CD14-positive monocyte (primary cell): Measurements from ENCODE around the gene CAST. TPM values are rescaled to one million over a fixed set of nuclear protein-coding genes. Genes with fewer than 3 reads are reported as not detected.
A peak's percentile ranks its signal among the peaks of the same experiment; 100 is the strongest.

Experiments used
- DNase-seq, 3 donors: peaks; one replicate each; pipeline ENCODE4 v3.0.0-alpha.2; 2011 to 2022
- H2AFZ ChIP-seq: 2 replicates; pipeline ENCODE4 v1.6.0; 2012; ENCODE audit warnings: mild to moderate bottlenecking, low read depth, low read length, inconsistent platforms; ENCODE audit not compliant: insufficient read depth, poor library complexity, severe bottlenecking
- H3K27ac ChIP-seq, 2 donors: 1 replicate in 1 of 2; 2 replicates in 1 of 2; pipeline ENCODE4 v1.5.1; 2012 to 2013; ENCODE audit warnings: low read length in 2 of 2, control low read depth in 1 of 2, inconsistent platforms in 1 of 2, low read depth in 1 of 2, mild to moderate bottlenecking in 1 of 2
- H3K27me3 ChIP-seq, 2 donors: one replicate each; pipeline versions ENCODE4 v1.6.0 to v1.6.1; 2011 to 2013; ENCODE audit warnings: low read length in 2 of 2; ENCODE audit not compliant: control insufficient read depth in 2 of 2, insufficient read depth in 2 of 2
- H3K36me3 ChIP-seq, 2 donors: replicated peaks in 1 of 2; 1 replicate in 1 of 2; 2 replicates in 1 of 2; pipeline versions ENCODE4 v1.5.1 to v1.6.1; 2012 to 2013; ENCODE audit warnings: low read length in 2 of 2, control low read depth in 1 of 2, inconsistent platforms in 1 of 2, mild to moderate bottlenecking in 1 of 2; ENCODE audit not compliant: insufficient read depth in 2 of 2, control insufficient read depth in 1 of 2
- H3K4me1 ChIP-seq, 2 donors: 1 replicate in 1 of 2; 2 replicates in 1 of 2; pipeline versions ENCODE4 v1.5.1 to v1.6.1; 2012 to 2013; ENCODE audit warnings: low read length in 2 of 2, control low read depth in 1 of 2, inconsistent platforms in 1 of 2, mild to moderate bottlenecking in 1 of 2, moderate library complexity in 1 of 2; ENCODE audit not compliant: insufficient read depth in 2 of 2, control insufficient read depth in 1 of 2
- H3K4me2 ChIP-seq: replicated peaks from 2 replicates; pipeline ENCODE3; 2012; ENCODE audit warnings: low read length, moderate library complexity, mild to moderate bottlenecking; ENCODE audit not compliant: poor library complexity, severe bottlenecking; ENCODE audit errors: extremely low read depth
- H3K4me3 ChIP-seq, 3 experiments: fragments of 200-600 bp in 1 of 3; sonication (generic) in 1 of 3; replicated peaks in 1 of 3; 1 replicate in 2 of 3; 2 replicates in 1 of 3; pipeline ENCODE4 v1.5.1; 2011 to 2013; ENCODE audit warnings: low read length in 3 of 3, mild to moderate bottlenecking in 3 of 3, control low read depth in 2 of 3, low read depth in 2 of 3, inconsistent platforms in 1 of 3, moderate library complexity in 1 of 3
- H3K79me2 ChIP-seq: 2 replicates; pipeline ENCODE4 v1.6.0; 2012; ENCODE audit warnings: mild to moderate bottlenecking, control low read depth, inconsistent platforms, low read length, moderate library complexity; ENCODE audit not compliant: insufficient read depth
- H3K9ac ChIP-seq: 2 replicates; pipeline ENCODE4 v1.6.0; 2017; ENCODE audit warnings: low read length, mild to moderate bottlenecking; ENCODE audit not compliant: insufficient read depth, poor library complexity, severe bottlenecking
- H3K9me3 ChIP-seq, 2 donors: replicated peaks in 1 of 2; 1 replicate in 1 of 2; 2 replicates in 1 of 2; pipeline versions ENCODE4 v1.5.1 to v1.6.1; 2012 to 2013; ENCODE audit warnings: low read length in 2 of 2, control low read depth in 1 of 2; ENCODE audit not compliant: control insufficient read depth in 1 of 2, insufficient read depth in 1 of 2
- H4K20me1 ChIP-seq: 2 replicates; pipeline ENCODE4 v1.6.0; 2012; ENCODE audit warnings: mild to moderate bottlenecking, low read length, control low read depth, moderate library complexity; ENCODE audit not compliant: insufficient read depth
- H3K27ac Mint-ChIP-seq, 7 donors: one replicate each; pipeline ENCODE4 v1.8.0; 2020; ENCODE audit warnings: mild to moderate bottlenecking in 7 of 7, mixed read lengths in 7 of 7, moderate library complexity in 6 of 7, inconsistent platforms in 2 of 7
- H3K27me3 Mint-ChIP-seq, 3 donors: one replicate each; pipeline ENCODE4 v1.8.0; 2021 to 2022; ENCODE audit warnings: low read depth in 3 of 3, mild to moderate bottlenecking in 3 of 3, mixed read lengths in 3 of 3, moderate library complexity in 3 of 3, inconsistent platforms in 1 of 3
- H3K36me3 Mint-ChIP-seq, 2 donors: one replicate each; pipeline ENCODE4 v1.8.0; 2020; ENCODE audit warnings: mixed read lengths in 2 of 2, inconsistent platforms in 1 of 2, mild to moderate bottlenecking in 1 of 2
- H3K4me1 Mint-ChIP-seq: one replicate; pipeline ENCODE4 v1.8.0; 2020; ENCODE audit warnings: mild to moderate bottlenecking, mixed read lengths
- H3K4me3 Mint-ChIP-seq, 2 donors: one replicate each; pipeline ENCODE4 v1.8.0; 2020; ENCODE audit warnings: mild to moderate bottlenecking in 2 of 2, mixed read lengths in 2 of 2, moderate library complexity in 1 of 2
- H3K9me3 Mint-ChIP-seq, 7 donors: one replicate each; pipeline ENCODE4 v1.8.0; 2020 to 2022; ENCODE audit warnings: mixed read lengths in 7 of 7, mild to moderate bottlenecking in 6 of 7, moderate library complexity in 6 of 7, inconsistent platforms in 2 of 7
- CTCF ChIP-seq: fragments of 200-600 bp; IDR thresholded peaks from one replicate; pipeline ENCODE4 v1.8.0; 2022; ENCODE audit warnings: antibody characterized with exemption, mild to moderate bottlenecking
- WGBS: methylation state at CpG from one replicate; pipeline ENCODE4 v1.1.5; 2013; ENCODE audit warnings: missing lambda C conversion rate; ENCODE audit not compliant: insufficient coverage; 5-methylcytosine and 5-hydroxymethylcytosine counted together
- intact Hi-C, 2 donors: fragments of 100-400 bp; cut with micrococcal nuclease; formaldehyde crosslinking; loops; one replicate each; pipeline versions ENCODE4 v1.15.0 to v1.15.1; 2023
- polyA plus RNA-seq, 3 donors: library from polyadenylated mRNA; depleted of rRNA in 1 of 3; unstranded in 2 of 3; stranded (reverse) in 1 of 3; fragments of 300-500 nt in 2 of 3; fragments of >200 nt in 1 of 3; fragmentation: Illumina TruSeq in 2 of 3; gene quantifications; 1 replicate in 2 of 3; 2 replicates in 1 of 3; pipeline ENCODE4 v1.2.3, GENCODE V29; 2012 to 2021

CAST gene
- polyA plus RNA-seq, 3 donors, result 49.6 to 125 (median 76.8) TPM

GRCh38 chr5:96641368-96642280 is 20.6 kb upstream of the CAST start:
- no peaks in the 10 kb centered on the region for H3K36me3 Mint-ChIP-seq
- Histone ChIP-seq H3K9me3 (no peaks in the 10 kb centered on the region), H3K4me2 (no peak overlapping the region), H3K79me2 (no peaks in the 10 kb centered on the region), H4K20me1 (no peaks in the 10 kb centered on the region), H3K27ac (no peak overlapping the region), H3K4me3 (no peak overlapping the region), H3K4me1 (no peaks in the 10 kb centered on the region), H3K9ac (no peak overlapping the region), H2AFZ (peak overlapping the region; percentile 1), H3K36me3 (no peaks in the 10 kb centered on the region), H3K27me3 (no peaks in the 10 kb centered on the region)
- TF ChIP-seq CTCF, result no peak
- no peak for DNase-seq
- peaks cover 0 to 2% (median 2%) of the 10 kb centered on the region in 3 donors for H3K27me3 Mint-ChIP-seq
- WGBS, result 52% methylated on average over 4 of the region's 5 CpGs
- no peaks in the 10 kb centered on the region for H3K9me3 Mint-ChIP-seq
- H3K27ac Mint-ChIP-seq, result peak overlapping the region in 1 of 7 donors; percentile 8
- no peak overlapping the region for H3K4me3 Mint-ChIP-seq
- intact Hi-C loops, result no loop called here
- peaks cover 12% of the 10 kb centered on the region for H3K4me1 Mint-ChIP-seq

- H3K36me3 ChIP-seq, result no peaks in the 10 kb centered on the region
- no peak overlapping the region for H3K27ac ChIP-seq
- no peaks in the 10 kb centered on the region for H3K79me2 ChIP-seq
- DNase-seq, result no peak
- H3K4me3 ChIP-seq, result no peak overlapping the region
- no peak for TF ChIP-seq CTCF
- H3K36me3 Mint-ChIP-seq, result no peaks in the 10 kb centered on the region
- no peak overlapping the region for H3K4me2 ChIP-seq
- H2AFZ ChIP-seq, result no peak overlapping the region
- H3K9me3 Mint-ChIP-seq, result no peaks in the 10 kb centered on the region
- H3K27me3 ChIP-seq, result no peaks in the 10 kb centered on the region
- peaks cover 0 to 2% (median 2%) of the 10 kb centered on the region in 3 donors for H3K27me3 Mint-ChIP-seq
- H3K4me1 Mint-ChIP-seq, result peaks cover 14% of the 10 kb centered on the region
- intact Hi-C loops, result no loop called here
- no peaks in the 10 kb centered on the region for H3K9me3 ChIP-seq
- no peak overlapping the region for H3K9ac ChIP-seq
- H3K4me1 ChIP-seq, result peaks cover under 1 to 5% of the 10 kb centered on the region in 2 donors
- H3K27ac Mint-ChIP-seq, result no peak overlapping the region
- no peak overlapping the region for H3K4me3 Mint-ChIP-seq
- 100% methylated on average over 1 of the region's 2 CpGs for WGBS
- H4K20me1 ChIP-seq, result no peaks in the 10 kb centered on the region
These were observed 19.9 kb upstream of the CAST start for GRCh38 chr5:96642281-96642640.
